SH-SY5Y (cell line): ENCODE results near the gene SYT17.

Experiments
- GATA2 ChIP-seq: IDR thresholded peaks from 2 replicates; pipeline ENCODE4 v1.6.1; 2011; ENCODE audit warnings: mild to moderate bottlenecking, low read depth, low read length
- GATA3 ChIP-seq: IDR thresholded peaks from 2 replicates; pipeline ENCODE4 v1.6.1; 2011; ENCODE audit warnings: low read depth, mild to moderate bottlenecking, low read length, moderate library complexity

GRCh38 chr16:19232988-19233387, 64.9 kb downstream of the SYT17 start:
- TF ChIP-seq GATA2 (peak; percentile 71), GATA3 (no peak)
